ENCODE measurements around the gene MRPS34.
"Not testable (repeated sequence)": the region's sequence is repeated elsewhere in the genome, so short reads cannot be mapped to it uniquely, and the experiment has no call there.

The MRPS34 gene

DNA sequence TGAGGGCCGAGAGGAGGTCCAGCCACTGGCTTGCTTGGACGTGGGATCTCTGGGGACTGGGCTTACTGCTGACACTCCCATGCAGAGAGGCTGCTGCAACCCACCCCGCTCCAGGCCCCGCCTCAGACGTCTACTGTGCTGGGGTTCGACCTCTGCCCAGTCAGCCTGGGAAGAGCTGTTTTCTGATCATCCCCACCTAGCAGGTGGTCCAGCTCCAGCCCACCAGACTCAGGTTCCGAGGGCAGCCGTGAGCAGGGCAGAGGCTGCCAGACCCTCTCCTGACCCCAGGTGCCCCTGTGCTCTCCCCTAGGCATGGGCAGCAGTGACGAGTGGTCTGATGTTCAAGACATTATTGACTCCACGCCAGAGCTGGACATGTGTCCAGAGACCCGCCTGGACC lies 25.0 kb downstream of the MRPS34 start:
- DNase-seq = no peak

DNA sequence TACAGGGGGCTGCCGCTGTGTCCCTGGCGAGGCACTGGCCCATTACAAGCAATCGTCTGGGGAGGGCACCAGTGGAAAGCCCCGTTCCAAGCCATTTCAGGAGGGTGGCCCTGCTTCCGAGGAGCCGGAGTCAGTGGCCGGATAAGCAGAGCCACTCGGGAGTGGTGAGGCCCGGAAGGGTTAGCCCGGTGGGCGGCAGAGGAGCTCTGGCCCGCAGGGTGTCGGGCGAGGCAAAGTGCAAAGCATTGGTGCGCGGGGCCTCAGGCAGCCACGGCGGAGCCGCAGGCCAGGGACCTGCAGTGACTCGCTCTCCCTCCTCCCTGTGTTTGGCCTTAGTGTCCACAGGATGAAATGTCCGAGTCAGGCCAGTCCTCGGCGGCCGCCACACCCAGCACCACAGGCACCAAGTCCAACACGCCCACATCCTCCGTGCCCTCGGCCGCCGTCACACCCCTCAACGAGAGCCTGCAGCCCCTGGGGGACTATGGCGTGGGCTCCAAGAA lies 26.2 kb downstream of the MRPS34 start:
- no peak for DNase-seq

- no peak for DNase-seq
These were observed 26.8 kb downstream of the MRPS34 start for GRCh38 chr16:1745900-1746692.

DNA sequence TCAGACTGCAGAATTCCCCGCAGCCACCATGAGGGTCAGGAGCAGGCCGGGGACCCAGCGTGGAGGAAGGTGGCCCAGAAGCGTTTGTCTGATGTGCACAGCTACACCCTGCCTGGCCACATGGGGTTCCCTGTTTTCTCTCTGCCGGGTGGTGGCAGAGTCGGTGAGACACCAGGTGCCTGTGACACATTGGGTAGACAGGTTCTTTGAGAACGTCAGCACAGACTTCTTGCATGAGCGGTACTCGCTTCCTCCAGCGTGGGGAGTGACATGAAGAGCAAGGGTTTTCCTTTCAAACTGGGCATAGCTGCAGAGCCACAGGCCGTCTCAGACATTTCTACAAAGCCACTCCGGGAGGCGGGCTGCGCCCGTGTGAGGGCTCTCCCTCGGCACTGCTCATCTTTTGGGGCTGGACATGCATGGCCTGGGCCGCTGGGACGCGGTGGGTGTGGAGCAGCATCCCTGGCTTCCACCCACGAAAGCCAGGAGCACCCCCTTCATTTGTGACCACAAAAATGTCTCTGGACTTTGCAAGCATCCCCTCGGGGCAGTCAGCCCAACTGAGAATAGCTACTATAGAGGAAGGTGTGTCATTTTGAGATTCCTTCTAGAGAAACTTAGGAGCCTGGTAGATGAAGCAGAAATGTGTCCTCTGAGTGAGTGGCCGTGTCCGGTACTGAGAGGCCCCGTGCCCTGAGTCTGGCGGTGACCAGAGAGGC lies 27.6 kb downstream of the MRPS34 start:
- DNase-seq = no peak

GRCh38 chr16:1744338-1744840 lies 28.5 kb downstream of the MRPS34 start:
- no peak for DNase-seq

- no peak for DNase-seq
These were observed 29.3 kb downstream of the MRPS34 start for GRCh38 chr16:1743376-1744337.

DNA sequence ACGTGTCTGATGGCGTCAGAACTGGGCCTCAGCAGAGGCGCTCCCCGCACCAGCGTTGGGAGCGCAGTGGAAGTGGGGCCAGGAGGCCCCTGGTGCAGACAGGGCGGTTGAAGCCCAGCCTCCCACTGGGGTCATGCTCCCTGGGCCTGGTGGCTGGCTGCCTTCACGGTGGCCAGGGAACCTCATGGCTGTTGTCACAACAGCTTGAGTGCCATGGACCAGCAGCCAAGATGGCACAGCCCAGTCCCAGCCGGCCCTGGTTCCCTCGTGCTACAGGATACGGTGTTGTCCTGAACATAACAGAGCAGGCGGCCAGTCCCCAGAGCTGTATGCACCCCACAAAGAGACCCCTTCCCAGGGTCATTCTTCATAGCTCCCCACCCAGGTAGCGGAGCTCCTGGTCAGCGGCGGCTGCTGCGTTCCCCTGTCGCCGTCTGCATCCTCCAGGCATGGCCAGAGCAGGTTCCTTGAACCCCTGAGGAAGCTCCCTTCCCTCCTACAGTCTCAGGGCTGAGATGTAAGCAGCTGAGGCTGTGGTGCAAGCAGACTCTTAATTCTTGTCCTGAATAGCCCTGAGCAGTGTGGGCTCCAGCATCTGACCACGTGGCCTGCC lies 31.3 kb downstream of the MRPS34 start:
- DNase-seq = no peak

- DNase-seq = no peak
These were observed 32.0 kb downstream of the MRPS34 start for GRCh38 chr16:1740781-1741490.

DNA sequence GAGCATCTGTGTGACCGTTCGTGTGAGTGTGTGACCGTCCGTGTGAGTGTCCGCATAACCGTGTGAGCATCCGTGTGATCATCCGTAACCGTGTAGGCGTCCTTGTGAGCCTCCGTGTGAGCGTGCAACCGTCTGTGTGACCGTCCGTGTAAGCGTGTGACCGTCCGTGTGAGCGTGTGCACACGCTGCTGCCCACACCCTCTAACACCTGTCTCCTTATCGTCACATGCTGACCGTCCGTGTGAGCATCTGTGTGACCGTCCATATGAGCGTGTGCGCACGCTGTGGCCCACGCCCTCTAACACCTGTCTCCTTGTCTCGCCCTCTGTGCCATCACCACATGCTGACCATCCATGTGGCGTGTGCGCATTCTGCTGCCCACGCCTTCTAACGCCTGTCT lies 32.7 kb downstream of the MRPS34 start:
- no peak for DNase-seq

- DNase-seq = no peak
These were observed 38.1 kb downstream of the MRPS34 start for GRCh38 chr16:1734816-1735215.

DNA sequence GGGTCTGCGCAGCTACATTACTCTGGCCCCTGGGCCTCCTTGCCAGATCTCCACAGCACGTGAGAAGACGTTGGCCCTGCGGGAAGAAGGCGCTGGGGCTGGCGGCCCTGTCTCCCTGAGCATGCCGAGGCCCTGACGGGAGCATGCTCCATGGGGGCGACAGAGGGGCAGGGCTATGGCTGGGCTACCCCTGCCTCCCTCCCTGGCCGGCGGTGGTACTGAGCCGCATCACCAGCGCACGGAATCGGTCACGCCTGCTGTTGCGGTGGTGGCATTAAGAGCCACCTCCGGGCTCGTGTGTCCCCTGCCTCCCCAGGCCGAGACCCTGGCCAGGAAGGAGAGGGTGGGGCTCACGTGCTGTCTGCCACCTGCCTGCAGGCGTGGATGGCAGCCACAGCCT lies 38.8 kb downstream of the MRPS34 start:
- no peak for DNase-seq

DNA sequence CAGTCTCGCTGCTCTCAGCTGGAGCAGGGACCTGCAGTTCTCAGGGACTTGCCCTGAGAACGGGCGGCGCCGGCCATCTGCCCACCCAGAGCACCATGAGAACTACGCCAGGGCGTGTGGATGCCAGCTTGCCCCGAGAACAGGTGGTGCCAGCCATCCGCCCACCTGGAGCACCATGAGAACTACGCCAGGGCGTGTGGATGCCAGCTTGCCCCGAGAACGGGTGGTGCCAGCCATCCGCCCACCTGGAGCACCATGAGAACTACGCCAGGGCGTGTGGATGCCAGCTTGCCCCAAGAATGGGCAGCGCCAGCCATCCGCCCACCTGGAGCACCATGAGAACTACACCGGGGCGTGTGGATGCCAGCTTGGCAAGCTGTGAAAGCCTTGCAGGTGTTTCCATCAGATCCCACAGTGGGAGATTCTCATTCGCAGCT lies 40.4 kb downstream of the MRPS34 start:
- not testable (repeated sequence) for DNase-seq

DNA sequence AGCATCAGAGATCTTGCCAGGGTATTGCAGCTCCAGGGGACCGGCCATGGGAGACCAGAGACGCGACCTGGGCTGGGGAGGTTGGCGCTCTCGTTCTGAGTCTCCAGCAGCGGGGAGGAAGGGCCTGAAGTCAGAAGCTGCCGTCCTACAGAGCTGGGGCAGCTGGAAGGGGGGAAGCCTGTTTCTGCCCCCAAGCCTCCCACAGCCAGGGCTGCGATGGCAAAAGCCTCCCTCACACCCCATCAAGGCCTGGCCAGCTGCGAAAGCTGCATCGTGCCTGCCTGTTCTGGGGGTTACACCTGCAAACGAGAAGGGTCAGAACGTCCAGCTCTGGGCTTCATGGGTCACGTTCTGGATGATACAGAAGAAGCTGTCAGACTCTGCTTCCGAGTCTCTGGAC lies 40.9 kb downstream of the MRPS34 start:
- DNase-seq = no peak

DNA sequence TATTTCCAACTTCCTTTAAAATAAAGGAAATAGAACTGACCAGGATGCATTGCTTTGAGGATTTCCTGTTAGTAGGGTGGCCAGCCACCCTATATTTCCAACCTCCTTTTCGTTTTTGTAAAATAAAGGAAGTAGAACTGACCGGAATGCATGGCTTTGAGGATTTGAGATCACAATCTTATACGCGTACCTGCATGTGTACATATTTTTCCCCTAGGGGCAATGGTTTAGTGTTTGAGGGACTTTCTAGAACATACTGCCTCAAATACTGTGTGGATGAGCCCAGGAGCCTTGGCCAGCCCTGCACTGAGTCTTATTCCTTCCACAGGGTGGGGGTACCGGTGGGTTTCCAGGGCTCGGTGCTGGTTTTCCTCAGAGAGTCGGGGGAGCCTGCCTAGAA lies 41.3 kb downstream of the MRPS34 start:
- DNase-seq = no peak

GRCh38 chr16:1731073-1731472 lies 41.9 kb downstream of the MRPS34 start:
- DNase-seq = no peak

- no peak for DNase-seq
These were observed 43.5 kb downstream of the MRPS34 start for GRCh38 chr16:1729445-1729844.

GRCh38 chr16:1729026-1729425 lies 43.9 kb downstream of the MRPS34 start:
- no peak for DNase-seq

DNA sequence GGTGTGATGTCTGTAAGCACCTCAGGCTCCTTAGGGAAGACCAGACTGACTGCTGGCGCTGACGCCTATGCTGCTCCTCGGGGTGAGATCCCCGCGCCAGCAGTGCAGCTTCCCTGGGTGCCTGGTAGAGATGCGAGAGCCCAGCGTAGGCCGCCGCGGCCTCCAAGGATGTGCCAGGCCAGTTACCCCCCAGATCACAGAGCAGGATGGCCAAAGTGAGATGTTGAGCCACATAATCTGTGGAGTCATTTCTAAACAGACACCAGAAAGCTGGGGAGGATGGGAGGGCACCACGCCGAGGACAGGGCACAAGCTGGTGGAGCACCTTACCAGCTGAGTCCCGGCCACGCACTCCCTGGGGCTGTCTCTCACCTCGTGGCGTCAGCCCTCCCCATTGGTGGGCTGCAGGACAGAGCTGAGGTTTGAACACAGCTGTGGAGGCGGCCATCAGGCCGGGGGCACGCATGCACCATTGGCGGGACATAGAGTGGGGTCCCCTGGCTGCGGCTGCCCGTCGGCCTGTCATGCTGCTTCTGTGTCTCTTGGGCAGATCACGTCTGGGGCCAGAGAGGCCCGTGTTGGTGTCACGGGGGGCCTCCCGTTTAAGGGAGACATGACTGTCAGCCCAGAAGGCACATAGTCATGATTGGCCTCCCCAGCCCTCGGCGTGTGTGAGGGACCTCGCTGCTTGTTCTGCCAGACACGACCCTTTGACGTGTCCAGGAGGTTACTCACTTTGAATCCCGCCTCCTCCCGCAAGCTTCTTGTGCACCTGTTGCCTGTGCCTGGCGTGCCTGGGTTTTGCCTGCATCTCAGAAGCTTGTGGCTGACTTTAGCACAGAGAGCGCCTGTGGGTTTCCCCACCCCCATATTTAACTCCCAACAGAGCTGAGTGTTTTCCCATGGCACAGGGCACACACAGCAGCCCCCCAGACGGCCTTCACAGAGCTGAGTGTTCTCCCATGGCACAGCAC lies 45.0 kb downstream of the MRPS34 start:
- no peak for DNase-seq

GRCh38 chr16:1726661-1727502 lies 46.1 kb downstream of the MRPS34 start:
- DNase-seq = no peak

All from NCI-H2081 treated with DMSO at 0.1 percent for 48 hours (cell line).